Naive B cell (primary cell): Measurements from ENCODE around the gene SMPD3. TPM values are rescaled to one million over a fixed set of nuclear protein-coding genes. Genes with fewer than 3 reads are reported as not detected.

Experiments used
- ATAC-seq, 2 donors: fragments of 150-1000 bp; cut with Tn5 transposase; 2 replicates each; pipeline ENCODE4 v1.10.0; 2021; ENCODE audit warnings: low read depth in 2 of 2, mild to moderate bottlenecking in 2 of 2, moderate library complexity in 2 of 2
- DNase-seq: peaks from one replicate; pipeline ENCODE4 v3.0.0; 2022
- H3K27ac Mint-ChIP-seq, 6 donors: one replicate each; pipeline ENCODE4 v1.8.0; 2020 to 2022; ENCODE audit warnings: mild to moderate bottlenecking in 6 of 6, mixed read lengths in 6 of 6, moderate library complexity in 5 of 6, inconsistent platforms in 2 of 6
- H3K27me3 Mint-ChIP-seq, 3 donors: one replicate each; pipeline ENCODE4 v1.8.0; 2021 to 2022; ENCODE audit warnings: mixed read lengths in 3 of 3, mild to moderate bottlenecking in 1 of 3
- H3K36me3 Mint-ChIP-seq, 2 donors: one replicate each; pipeline ENCODE4 v1.8.0; 2020 to 2022; ENCODE audit warnings: mixed read lengths in 2 of 2, inconsistent platforms in 1 of 2, mild to moderate bottlenecking in 1 of 2
- H3K4me1 Mint-ChIP-seq, 3 donors: one replicate each; pipeline ENCODE4 v1.8.0; 2020 to 2022; ENCODE audit warnings: mixed read lengths in 3 of 3, inconsistent platforms in 1 of 3, mild to moderate bottlenecking in 1 of 3, moderate library complexity in 1 of 3
- H3K4me3 Mint-ChIP-seq, 8 donors: one replicate each; pipeline ENCODE4 v1.8.0; 2020 to 2022; ENCODE audit warnings: mild to moderate bottlenecking in 8 of 8, mixed read lengths in 8 of 8, moderate library complexity in 8 of 8, inconsistent platforms in 2 of 8
- H3K9me3 Mint-ChIP-seq, 7 donors: one replicate each; pipeline ENCODE4 v1.8.0; 2020 to 2022; ENCODE audit warnings: mixed read lengths in 7 of 7, mild to moderate bottlenecking in 5 of 7, inconsistent platforms in 2 of 7, moderate library complexity in 1 of 7
- polyA plus RNA-seq, 6 donors: library from polyadenylated mRNA; unstranded; fragments of 300-500 nt; fragmentation: Illumina TruSeq; gene quantifications; one replicate each; pipeline ENCODE4 v1.2.3, GENCODE V29; 2021; ENCODE audit warnings: low read depth in 6 of 6

SMPD3 gene
- polyA plus RNA-seq, 6 donors from 2014 or later, result 0.18 to 2.2 (median 0.41) TPM; not detected in 1

DNA sequence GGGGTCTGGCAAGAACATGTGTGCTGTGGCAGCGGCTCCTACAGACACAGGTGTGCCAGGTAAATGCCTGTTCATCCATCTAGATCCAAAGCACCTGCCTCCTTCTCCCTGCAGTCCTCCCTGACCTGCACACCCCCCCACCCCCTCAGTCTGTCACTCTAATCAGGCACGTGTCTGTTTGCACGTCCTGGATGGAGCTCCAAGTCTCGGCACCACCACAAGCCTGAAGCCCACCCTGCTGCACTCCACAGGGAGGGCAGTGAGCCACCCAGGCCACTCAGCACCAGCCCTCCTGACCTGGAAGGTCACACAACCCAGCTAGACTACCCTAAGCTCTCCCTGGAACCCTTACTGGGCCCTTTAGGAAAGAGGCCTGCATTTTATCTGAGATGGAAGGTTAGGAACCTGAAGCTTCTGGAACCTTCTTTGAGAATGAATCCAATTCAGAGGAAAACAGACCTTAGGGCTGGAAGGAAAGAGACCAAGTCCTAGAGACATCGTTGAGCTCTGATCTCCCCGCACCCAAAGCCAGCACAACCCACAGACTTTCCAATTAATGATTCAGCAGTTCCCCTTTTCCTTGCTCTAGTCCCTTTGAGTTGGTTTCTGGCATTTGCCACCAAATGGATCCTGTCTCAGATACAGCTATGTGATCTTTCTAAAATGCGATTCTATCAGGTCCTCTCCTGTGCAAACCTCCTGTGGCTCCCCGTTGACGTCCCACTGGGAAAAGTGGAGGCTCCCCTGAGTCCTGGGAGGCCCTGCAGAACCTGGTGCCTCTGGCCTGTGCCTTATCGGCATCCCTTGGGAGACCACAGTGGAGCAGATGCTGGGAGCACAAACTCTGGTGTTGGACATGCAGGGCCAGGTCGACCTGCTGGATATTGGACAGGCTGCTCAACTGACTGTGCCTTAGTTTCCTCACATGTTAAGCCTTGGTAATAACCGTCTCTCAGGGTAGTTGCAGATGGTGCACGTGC lies 69.6 kb downstream of the SMPD3 start:
- Mint-ChIP-seq H3K4me1 (peaks cover 20 to 31% (median 27%) of the 10 kb centered on the region in 3 donors), H3K36me3 (no peaks in the 10 kb centered on the region), H3K27me3 (peaks cover 0 to 14% (median 4%) of the 10 kb centered on the region in 3 donors), H3K4me3 (no peak overlapping the region), H3K9me3 (no peaks in the 10 kb centered on the region), H3K27ac (peak overlapping the region in 1 of 6 donors; percentile 11)
- DNase-seq (no peak), ATAC-seq (no peak)

DNA sequence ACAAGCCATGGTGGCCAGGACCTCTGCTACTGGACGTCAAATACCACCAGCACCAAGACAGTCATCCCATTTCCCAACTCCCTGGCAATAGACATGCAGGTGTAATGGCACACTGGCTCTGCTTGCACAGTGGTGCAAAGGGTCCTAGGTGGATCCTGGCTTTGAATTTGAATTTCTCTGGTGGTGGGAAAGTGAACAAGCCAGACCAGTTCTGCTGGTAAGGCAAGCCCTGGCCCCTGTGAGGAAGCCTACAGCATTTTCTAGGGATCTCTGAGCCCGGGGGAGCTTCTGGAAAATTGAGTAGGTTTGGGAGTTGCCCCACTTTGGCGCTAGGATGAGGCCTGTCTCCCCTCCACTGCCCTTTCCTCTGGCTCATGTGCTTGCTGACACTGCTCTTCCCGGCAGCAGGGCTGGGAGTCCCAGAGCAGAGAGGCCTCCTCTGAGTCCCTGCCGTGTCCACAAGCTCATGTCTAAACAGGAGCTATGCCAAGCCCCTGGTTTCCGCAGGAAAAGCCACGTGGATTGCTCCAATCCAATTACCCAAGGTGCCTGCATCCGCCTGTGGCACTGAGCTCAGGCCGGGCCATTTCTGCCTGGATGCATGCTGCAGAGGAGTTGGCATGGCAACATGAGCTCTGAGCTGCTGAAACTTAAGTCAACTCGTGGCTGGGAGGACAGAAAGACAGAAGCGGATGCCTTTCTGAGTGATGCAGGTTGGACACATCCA lies 70.5 kb downstream of the SMPD3 start:
- no peak overlapping the region for H3K4me3 Mint-ChIP-seq
- ATAC-seq (no peak), DNase-seq (no peak)
- H3K9me3 Mint-ChIP-seq, result no peaks in the 10 kb centered on the region
- peaks cover 0 to 23% (median 12%) of the 10 kb centered on the region in 3 donors for H3K27me3 Mint-ChIP-seq
- no peaks in the 10 kb centered on the region for H3K36me3 Mint-ChIP-seq
- no peak overlapping the region for H3K27ac Mint-ChIP-seq
- peaks cover 16 to 22% (median 19%) of the 10 kb centered on the region in 3 donors for H3K4me1 Mint-ChIP-seq

DNA sequence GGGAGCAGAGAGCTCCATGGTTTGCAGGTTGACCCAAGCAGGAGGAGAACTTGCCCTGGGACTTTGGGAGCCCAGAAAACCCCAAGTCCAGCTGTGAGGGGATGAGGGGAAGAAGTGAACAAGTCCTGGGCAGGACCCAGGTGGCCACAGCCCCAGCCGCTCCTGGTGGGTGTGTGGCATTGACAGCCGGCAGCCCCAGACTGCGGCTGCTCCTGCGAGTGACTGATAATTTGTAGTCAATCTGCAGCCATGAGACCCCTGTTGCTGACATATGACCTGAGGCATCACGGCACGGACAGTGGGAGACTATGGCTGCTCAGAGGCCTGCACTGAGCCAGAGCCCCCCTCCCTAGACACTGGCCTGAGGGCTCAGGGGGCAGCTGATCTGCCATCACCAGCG lies 71.1 kb downstream of the SMPD3 start:
- Mint-ChIP-seq H3K4me1 (peaks cover 12 to 17% (median 13%) of the 10 kb centered on the region in 3 donors), H3K36me3 (no peaks in the 10 kb centered on the region), H3K27me3 (peaks cover 0 to 26% (median 12%) of the 10 kb centered on the region in 3 donors), H3K27ac (no peak overlapping the region), H3K4me3 (no peak overlapping the region), H3K9me3 (no peaks in the 10 kb centered on the region)
- DNase-seq, result no peak
- ATAC-seq, result no peak

DNA sequence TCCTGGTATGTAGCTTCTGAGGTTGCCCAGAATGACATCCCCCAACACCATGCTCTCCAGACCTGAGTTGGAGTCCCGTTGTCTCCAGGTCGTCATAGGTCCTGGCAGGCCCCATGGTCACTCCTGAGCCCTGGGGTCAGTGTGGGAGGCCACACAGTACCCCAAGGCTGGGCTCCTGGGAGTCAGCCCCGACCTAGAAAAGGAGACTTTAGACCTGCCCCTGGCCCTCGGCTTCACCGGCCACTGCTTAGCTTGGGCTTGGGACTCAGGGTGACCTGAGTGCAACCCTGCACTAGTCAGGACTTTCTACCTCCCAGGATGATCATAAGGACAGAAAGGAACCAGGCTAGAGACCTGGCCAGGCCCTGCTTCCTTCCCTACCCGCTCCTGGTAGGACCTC lies 71.7 kb downstream of the SMPD3 start:
- Mint-ChIP-seq H3K27me3 (peaks cover 0 to 30% (median 12%) of the 10 kb centered on the region in 3 donors), H3K4me3 (no peak overlapping the region), H3K9me3 (no peaks in the 10 kb centered on the region), H3K27ac (no peak overlapping the region), H3K4me1 (peaks cover 7 to 11% (median 9%) of the 10 kb centered on the region in 3 donors), H3K36me3 (no peaks in the 10 kb centered on the region)
- ATAC-seq, result no peak
- no peak for DNase-seq

GRCh38 chr16:68375801-68376536 lies 72.3 kb downstream of the SMPD3 start:
- no peak for ATAC-seq
- no peak overlapping the region for H3K4me3 Mint-ChIP-seq
- H3K36me3 Mint-ChIP-seq, result no peaks in the 10 kb centered on the region
- DNase-seq, result no peak
- peaks cover under 1 to 5% (median 3%) of the 10 kb centered on the region in 3 donors for H3K4me1 Mint-ChIP-seq
- H3K9me3 Mint-ChIP-seq, result no peaks in the 10 kb centered on the region
- peaks cover 0 to 32% (median 12%) of the 10 kb centered on the region in 3 donors for H3K27me3 Mint-ChIP-seq
- H3K27ac Mint-ChIP-seq, result peak overlapping the region in 1 of 6 donors; percentile 63

DNA sequence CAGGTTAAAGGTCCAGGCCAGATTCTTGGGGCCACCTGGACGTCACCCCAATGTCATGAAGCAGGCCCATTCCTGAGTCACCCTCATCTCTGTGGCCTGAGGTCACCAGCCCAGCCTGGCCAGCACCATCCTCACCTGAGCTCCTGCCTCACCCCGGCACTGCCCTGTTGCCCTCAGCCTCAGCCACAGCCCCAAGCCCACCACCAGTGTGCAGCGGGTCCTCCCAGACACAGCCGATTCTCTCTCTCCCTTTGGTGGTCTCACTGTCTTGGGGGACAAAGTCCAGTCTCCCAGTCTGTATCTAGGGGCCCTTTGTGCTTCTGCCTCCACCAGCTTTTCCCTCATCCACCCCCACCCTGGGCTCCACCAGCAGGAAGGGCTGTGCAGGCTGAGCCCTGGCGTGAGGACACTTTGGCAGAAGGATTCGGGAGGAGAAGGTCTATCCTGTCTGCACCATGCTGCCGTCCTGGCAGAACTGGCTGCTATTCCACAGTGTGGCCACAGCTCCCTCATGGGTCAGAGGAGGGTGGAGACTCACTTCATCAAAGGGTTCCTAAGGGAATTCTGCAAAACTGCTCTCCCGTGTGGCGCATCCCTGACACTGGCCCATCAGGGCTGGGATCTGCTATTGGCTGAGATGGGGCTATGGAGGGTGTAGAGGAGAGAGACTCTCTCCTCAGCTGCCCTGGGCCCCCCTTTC lies 73.2 kb downstream of the SMPD3 start:
- no peaks in the 10 kb centered on the region for H3K36me3 Mint-ChIP-seq
- H3K4me1 Mint-ChIP-seq, result peaks cover 7 to 9% (median 9%) of the 10 kb centered on the region in 3 donors
- no peak overlapping the region for H3K4me3 Mint-ChIP-seq
- H3K9me3 Mint-ChIP-seq, result no peaks in the 10 kb centered on the region
- DNase-seq, result no peak
- H3K27ac Mint-ChIP-seq, result no peak overlapping the region
- ATAC-seq, result no peak
- peaks cover 0 to 32% (median 12%) of the 10 kb centered on the region in 3 donors for H3K27me3 Mint-ChIP-seq

DNA sequence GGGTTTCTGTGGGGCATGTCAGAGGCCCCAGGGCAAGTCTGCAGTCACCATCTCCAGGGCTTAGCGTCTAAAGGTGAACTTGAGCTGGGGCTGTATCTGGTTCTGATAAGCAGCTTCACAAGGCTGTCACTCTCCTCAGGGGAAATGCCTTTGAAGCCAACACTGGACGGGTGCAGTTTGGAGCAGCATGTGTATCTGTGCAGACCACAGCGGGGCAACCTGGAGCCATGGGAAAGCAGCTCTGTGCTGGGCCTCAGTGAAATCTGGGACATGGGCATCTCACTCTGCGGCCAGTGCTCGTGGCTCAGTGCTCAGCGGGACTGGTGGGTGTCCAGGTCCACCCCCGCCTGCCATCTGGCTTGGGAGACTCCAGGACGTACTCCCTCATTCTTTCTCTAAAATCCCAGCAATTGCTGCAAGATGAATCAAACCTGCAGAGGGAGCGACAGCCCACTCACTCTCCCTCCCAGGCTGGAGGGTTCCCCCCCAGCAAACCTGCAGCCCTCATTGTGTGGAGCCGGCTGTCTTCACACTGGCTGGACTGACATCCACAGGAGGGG lies 74.0 kb downstream of the SMPD3 start:
- H3K36me3 Mint-ChIP-seq, result no peaks in the 10 kb centered on the region
- H3K4me1 Mint-ChIP-seq, result peaks cover 9 to 17% (median 15%) of the 10 kb centered on the region in 3 donors
- no peak overlapping the region for H3K4me3 Mint-ChIP-seq
- DNase-seq (no peak), ATAC-seq (no peak)
- H3K9me3 Mint-ChIP-seq, result no peaks in the 10 kb centered on the region
- H3K27ac Mint-ChIP-seq, result no peak overlapping the region
- H3K27me3 Mint-ChIP-seq, result peaks cover 0 to 32% (median 12%) of the 10 kb centered on the region in 3 donors

GRCh38 chr16:68373528-68374245 lies 74.6 kb downstream of the SMPD3 start:
- peaks cover 0 to 32% (median 12%) of the 10 kb centered on the region in 3 donors for H3K27me3 Mint-ChIP-seq
- DNase-seq (no peak), ATAC-seq (no peak)
- H3K27ac Mint-ChIP-seq, result peak overlapping the region in 1 of 6 donors; percentile 67
- peak overlapping the region in 1 of 8 donors; percentile 25 for H3K4me3 Mint-ChIP-seq
- peaks cover 13 to 23% (median 21%) of the 10 kb centered on the region in 3 donors for H3K4me1 Mint-ChIP-seq
- no peaks in the 10 kb centered on the region for H3K9me3 Mint-ChIP-seq
- H3K36me3 Mint-ChIP-seq, result no peaks in the 10 kb centered on the region

DNA sequence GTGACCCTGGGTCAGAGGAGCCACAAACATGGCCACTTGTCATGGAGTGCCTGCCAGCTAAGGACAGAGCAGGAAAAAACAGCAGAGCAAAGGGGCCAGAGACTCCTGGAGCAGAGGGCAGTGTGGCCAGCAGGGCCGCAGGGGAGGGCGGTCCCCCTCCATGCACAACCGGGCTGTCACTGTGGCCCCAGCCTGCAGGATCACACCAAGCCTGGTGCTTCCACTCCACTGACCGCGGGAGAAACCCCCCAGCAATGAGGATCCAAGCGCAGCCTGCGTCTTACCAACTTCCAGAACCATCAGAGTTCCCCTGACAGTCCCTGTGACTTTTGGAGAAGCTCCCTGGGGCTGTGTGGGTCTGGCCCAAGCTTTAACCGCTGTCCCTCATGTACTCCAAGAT lies 75.5 kb downstream of the SMPD3 start:
- Mint-ChIP-seq H3K9me3 (no peaks in the 10 kb centered on the region), H3K27ac (no peak overlapping the region), H3K36me3 (no peaks in the 10 kb centered on the region), H3K4me3 (no peak overlapping the region), H3K27me3 (peaks cover 0 to 32% (median 12%) of the 10 kb centered on the region in 3 donors), H3K4me1 (peaks cover 22 to 32% (median 29%) of the 10 kb centered on the region in 3 donors)
- ATAC-seq (no peak), DNase-seq (no peak)

DNA sequence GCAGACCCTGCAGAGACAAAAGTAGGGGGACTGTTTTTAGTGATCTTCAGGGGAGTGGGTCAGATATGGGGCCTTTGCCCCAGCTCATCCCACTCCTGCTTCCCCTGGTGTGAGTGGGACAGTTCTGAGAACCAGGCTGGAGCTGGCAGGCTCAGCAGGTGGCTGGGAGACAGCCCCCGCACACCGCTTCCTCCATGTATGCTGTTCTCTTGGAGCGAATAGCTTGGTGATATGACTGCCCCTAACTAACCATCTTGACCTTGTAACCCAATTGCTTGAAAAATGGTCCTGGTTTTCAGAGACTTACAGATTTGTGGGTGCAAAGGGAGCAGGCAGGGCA lies 76.0 kb downstream of the SMPD3 start:
- no peaks in the 10 kb centered on the region for H3K9me3 Mint-ChIP-seq
- no peak overlapping the region for H3K27ac Mint-ChIP-seq
- H3K4me3 Mint-ChIP-seq, result no peak overlapping the region
- ATAC-seq (no peak), DNase-seq (no peak)
- H3K36me3 Mint-ChIP-seq, result no peaks in the 10 kb centered on the region
- peaks cover 26 to 37% (median 33%) of the 10 kb centered on the region in 3 donors for H3K4me1 Mint-ChIP-seq
- peaks cover 0 to 32% (median 12%) of the 10 kb centered on the region in 3 donors for H3K27me3 Mint-ChIP-seq

DNA sequence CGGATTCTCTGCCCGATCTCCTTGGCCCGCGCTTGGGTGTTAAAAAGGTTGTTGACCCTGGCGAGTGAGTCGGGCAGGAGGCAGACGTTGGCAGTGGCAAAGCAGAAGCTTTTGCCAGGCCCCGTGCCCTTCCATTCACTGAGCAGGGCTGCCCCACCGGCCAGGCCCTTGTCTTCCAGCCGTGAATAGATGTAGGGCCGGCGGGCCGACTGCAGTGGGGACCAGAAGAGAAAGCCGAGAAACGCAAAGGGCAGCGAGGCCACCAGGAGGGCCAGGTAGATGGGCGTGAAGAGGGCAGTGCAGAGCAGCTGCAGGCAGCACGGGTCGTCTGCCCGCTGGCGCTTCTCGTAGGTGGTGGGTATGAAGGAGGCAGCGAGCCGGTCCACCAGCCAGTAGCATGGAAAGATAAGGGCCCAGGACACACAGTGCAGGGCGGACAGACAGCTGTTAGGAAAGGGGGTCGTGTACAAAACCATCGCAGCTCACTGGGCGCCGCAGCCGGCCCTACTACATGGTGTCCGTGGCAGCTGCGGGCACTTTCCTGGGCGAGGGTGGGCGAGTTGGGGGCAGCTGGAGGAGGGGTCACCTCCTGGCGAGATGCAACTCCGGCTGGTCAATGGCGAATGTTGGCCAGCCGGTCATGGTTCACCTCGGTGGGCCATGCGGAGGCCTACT lies 76.5 kb downstream of the SMPD3 start:
- Mint-ChIP-seq H3K4me1 (peaks cover 29 to 37% (median 36%) of the 10 kb centered on the region in 3 donors), H3K9me3 (no peaks in the 10 kb centered on the region), H3K27ac (peak overlapping the region in 1 of 6 donors; percentile 49), H3K27me3 (peaks cover 0 to 32% (median 12%) of the 10 kb centered on the region in 3 donors), H3K4me3 (no peak overlapping the region), H3K36me3 (no peaks in the 10 kb centered on the region)
- ATAC-seq, result no peak
- DNase-seq, result no peak
